Activated effector memory CD4-positive, alpha-beta T cell treated with anti-CD3 and anti-CD28 coated beads, Interleukin-2, amount 50 U/mL, for 16 hours (primary cell): ENCODE measurements around the gene PLEKHA1.

ENCODE experiments used
- DNase-seq: peaks from one replicate; pipeline ENCODE4 v3.0.0-alpha.2; 2020

The PLEKHA1 gene

GRCh38 chr10:122424059-122424458, 49.6 kb downstream of the PLEKHA1 start:
- DNase-seq, result no peak

- DNase-seq, result no peak
Measured at GRCh38 chr10:122426829-122427228, 52.3 kb downstream of the PLEKHA1 start.

GRCh38 chr10:122427280-122427679, 52.8 kb downstream of the PLEKHA1 start:
- no peak for DNase-seq

GRCh38 chr10:122435212-122435827, 60.8 kb downstream of the PLEKHA1 start:
- no peak for DNase-seq

- DNase-seq, result no peak
Measured at GRCh38 chr10:122441961-122442360, 67.5 kb downstream of the PLEKHA1 start.

- DNase-seq, result no peak
Measured at GRCh38 chr10:122445469-122445868, 71.0 kb downstream of the PLEKHA1 start.

GRCh38 chr10:122445904-122446303, 71.4 kb downstream of the PLEKHA1 start:
- no peak for DNase-seq

- DNase-seq, result no peak
Measured at GRCh38 chr10:122446668-122447423, 72.3 kb downstream of the PLEKHA1 start.

- DNase-seq, result no peak
Measured at GRCh38 chr10:122448600-122448999, 74.1 kb downstream of the PLEKHA1 start.

GRCh38 chr10:122449153-122449552, 74.6 kb downstream of the PLEKHA1 start:
- DNase-seq, result no peak

GRCh38 chr10:122450353-122450990, 76.0 kb downstream of the PLEKHA1 start:
- DNase-seq, result no peak

- no peak for DNase-seq
Measured at GRCh38 chr10:122454071-122454470, 79.6 kb downstream of the PLEKHA1 start.

GRCh38 chr10:122454603-122455080, 80.1 kb downstream of the PLEKHA1 start, which contains the start of gene ARMS2:
ARMS2 (plus strand) TSS chr10:122454653; CDS start chr10:122454728, 75 bp downstream.
- DNase-seq, result no peak

- no peak for DNase-seq
Measured at GRCh38 chr10:122455376-122456079, 81.0 kb downstream of the PLEKHA1 start.

- no peak for DNase-seq
Measured at GRCh38 chr10:122457934-122458333, 83.4 kb downstream of the PLEKHA1 start.

GRCh38 chr10:122458693-122459092, 84.2 kb downstream of the PLEKHA1 start:
- DNase-seq, result no peak

- DNase-seq, result no peak
Measured at GRCh38 chr10:122459561-122460273, 85.2 kb downstream of the PLEKHA1 start.

- no peak for DNase-seq
Measured at GRCh38 chr10:122460891-122461293, 86.4 kb downstream of the PLEKHA1 start.

GRCh38 chr10:122461367-122461728, 86.8 kb downstream of the PLEKHA1 start, which contains the start of gene HTRA1:
HTRA1 (plus strand) TSS chr10:122461553; CDS start chr10:122461653, 100 bp downstream.
- DNase-seq, result no peak

- no peak for DNase-seq
Measured at GRCh38 chr10:122461729-122462532, 87.4 kb downstream of the PLEKHA1 start.
